NCI-H774 (cell line): ENCODE data around the gene DYNLT1.
"Not testable (repeated sequence)": the region's sequence is repeated elsewhere in the genome, so short reads cannot be mapped to it uniquely, and the experiment has no call there.

Experiments used
- DNase-seq: peaks from one replicate; lab custom pipeline; 2025; lab: John Stamatoyannopoulos, UW

DYNLT1 gene

DNA sequence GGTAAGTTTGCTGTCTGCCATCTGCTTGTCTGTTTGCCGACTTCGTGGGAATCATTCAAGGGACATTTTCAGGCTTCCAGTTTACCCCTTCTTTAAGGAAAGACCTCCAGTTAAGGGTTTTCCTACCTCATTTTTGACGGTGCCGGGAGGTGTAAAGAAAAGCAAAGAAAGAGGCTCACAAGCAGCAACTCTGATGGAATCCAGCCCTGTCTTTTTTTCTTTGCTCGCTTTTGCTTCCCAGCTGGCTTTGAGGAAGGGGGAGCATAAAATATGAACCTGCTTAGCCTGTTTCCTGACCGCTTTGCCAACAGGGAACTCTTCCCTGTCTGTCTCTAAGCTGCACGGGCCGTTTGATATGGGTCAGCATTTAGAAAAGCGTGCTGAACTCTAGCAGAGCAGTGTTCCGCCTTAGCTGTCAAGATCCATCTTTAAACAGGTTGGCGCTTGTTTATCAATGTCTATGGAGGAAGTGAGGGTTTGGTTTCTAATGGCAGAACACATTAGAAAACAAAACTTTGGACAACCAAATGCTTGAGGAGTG lies 19.2 kb upstream of the DYNLT1 start:
- DNase-seq, result peak; percentile 25

DNA sequence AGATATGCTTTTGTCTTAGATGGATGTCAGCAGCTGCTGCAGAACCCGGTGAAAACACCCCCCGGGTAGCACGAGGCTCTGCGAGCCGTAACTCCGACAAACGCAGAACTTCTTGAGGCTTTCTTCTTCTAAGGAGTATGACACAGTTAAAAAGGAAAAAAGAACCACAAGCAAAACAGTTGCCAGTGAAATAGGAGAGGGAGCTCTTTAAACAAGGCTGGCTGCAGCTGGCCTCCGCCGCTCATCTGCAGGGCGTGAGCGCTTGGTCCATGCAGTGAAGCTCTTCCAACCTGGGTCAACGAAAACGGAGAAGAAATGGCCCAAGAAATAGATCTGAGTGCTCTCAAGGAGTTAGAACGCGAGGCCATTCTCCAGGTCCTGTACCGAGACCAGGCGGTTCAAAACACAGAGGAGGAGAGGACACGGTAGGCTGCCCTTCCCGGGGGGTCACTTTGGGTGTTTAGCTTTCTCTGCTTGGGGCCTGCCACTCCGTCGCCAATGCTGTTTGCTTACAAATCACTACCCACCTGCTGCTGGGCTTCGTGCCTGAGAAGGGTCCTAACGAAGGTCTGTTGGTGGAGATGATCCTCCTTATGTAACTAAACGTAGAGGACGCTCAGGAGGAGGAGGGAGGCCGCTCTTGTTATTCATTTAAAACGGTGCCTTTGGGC lies 18.5 kb upstream of the DYNLT1 start:
- no peak for DNase-seq

DNA sequence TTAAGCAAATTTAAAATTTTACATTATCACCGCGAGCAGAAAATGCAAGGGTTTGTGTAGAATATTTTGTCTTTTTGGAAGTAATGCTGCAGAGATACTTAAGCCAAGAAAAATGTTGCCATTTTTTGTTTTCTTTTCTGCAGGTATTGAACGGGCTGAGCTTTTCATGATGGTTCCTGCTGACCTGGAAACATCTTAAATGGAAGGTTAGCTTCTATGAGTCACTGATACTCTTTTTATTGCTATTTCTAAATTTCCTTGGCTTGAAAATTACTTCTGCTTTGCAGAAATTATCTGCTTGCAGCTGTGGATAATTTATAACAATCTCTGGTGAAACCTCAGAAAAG lies 18.0 kb upstream of the DYNLT1 start:
- DNase-seq, result no peak

DNA sequence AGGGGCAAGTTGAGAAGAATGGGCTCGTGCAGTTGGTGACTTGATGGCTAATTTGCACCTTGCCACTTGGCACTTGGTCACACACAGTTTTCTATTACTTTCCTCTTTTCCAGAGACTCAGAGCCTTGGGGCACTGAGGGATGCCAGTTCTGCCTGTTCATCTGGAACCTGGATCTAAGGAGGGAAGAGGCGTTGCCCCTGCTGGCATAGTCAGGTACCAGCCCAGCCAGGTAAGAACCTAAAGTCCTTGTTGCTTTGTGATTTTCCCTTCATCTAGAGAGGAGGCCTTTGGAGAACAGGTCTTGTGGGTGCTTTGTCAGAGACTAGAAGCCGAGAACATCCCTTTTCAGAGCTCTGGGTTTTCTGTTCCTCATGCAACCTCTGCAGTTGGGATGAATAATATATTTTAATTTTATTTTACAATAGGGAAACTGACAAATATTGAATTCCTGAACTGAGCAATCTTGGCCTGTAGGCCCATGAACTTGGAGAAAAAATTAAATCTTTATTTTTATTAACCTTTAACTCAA lies 16.7 kb upstream of the DYNLT1 start:
- DNase-seq, result no peak

DNA sequence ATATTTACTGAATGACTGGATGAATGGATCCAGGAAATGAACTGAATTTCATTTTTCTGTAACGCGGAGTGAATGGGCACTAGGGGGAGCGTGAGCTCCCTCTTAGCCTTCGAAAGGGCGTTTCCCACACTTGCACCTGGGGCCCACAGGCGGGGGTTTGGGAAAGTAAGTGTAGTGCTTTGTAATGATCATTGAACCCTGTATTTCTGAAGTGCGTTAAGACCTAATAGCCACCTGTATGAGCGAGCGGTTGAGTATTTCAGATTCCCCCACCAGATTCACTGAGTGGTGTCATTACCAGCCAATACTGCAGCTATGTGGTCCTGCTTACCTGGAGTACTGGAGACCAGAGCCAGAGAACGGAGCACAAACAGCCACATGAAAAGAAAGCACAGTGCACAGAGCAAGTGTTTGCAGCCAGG lies 15.8 kb upstream of the DYNLT1 start:
- DNase-seq, result peak; percentile 80

GRCh38 chr6:158656986-158657385 lies 12.4 kb upstream of the DYNLT1 start:
- DNase-seq, result not testable (repeated sequence)

- peak; percentile 70 for DNase-seq
Observed at GRCh38 chr6:158655569-158656450, 11.3 kb upstream of the DYNLT1 start.

DNA sequence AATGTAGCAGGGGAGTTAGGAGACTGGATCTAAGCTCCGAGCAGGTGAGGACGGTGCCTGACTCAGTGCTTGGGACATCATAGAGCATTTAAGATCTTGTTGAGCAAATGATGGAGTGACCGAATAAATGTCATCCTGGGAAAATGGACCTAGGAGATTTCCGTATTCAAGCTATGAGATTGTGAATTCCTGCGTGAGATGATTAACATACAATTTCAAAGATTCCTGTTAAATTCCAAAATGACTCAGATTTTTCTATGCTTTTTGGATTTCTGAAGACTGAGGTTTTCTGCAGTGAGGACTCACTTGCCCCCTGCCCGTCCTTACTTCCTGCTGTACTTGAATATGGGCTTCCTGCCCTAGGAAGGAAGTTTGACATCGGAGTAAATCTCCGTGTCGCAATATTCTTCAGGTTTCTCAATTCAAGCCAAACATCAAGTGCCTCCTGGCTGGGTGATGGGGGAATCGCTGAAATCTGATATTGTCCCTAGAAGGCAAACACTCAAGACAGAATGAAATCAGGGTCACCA lies 10.5 kb upstream of the DYNLT1 start:
- no peak for DNase-seq

DNA sequence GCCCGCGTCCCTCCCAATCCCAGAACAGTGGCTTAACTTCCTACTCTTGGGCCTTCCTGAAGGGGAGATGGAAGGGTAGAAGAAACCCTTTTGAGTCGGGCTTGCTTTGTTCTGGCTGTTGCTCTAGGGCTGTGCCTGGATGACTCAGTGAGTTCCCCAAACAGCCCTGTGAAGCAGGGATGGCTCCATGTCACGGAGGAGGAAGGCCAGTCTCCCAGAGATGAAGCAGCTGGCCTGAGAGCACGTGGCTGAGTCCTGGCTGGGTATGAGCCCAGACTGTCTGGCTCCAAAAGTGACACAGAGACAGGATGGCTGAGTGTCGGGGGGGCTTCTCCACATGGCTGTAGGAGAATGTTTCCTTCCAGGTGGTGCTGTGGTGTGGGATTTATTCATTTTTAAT lies 10.0 kb upstream of the DYNLT1 start:
- DNase-seq, result no peak

DNA sequence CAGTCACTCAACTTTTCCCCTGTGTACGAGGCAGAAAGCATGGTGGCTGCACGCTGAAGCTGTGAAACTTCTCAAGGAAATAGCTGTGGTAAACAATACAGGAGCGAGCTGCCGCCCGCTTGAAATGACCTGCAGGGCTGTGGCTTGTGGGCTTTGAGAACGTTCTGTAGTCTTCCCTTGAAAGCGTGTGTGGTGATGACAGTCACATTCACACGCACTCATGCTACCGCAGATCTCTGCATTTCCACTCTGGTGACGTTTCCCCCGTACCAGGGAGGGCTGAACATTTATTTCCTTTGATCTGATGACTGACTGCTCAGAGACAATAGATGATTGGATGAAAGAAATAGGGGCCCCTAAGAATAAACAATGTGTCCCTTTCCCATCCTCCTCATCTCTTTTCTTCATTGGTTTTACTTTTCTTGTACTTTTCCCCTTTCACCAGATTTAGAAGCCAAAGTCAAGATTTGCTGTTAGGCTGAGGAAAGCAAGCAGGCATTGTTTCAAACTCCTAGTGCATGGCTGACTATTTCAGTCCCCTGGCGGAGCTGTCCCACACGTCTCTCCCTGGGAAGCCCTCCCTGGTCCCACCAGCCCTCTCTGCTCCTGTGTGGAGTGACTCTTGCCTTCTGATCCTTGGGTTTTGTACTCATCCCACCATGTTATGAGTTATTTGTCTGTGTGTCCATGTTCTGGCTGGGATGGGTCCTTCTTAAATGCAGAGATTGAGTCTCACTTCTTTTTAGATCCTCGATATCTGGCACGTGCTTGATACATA lies 9.2 kb upstream of the DYNLT1 start:
- no peak for DNase-seq

- DNase-seq, result not testable (repeated sequence)
Observed at GRCh38 chr6:158651981-158652737, 7.6 kb upstream of the DYNLT1 start.

- DNase-seq, result no peak
Observed at GRCh38 chr6:158649289-158650143, 5.0 kb upstream of the DYNLT1 start, which contains the start of gene SYTL3. SYTL3 (plus strand) TSS chr6:158650054; CDS start chr6:158663269, 13,215 bp downstream.

- no peak for DNase-seq
Observed at GRCh38 chr6:158648682-158649131, 4.2 kb upstream of the DYNLT1 start.

DNA sequence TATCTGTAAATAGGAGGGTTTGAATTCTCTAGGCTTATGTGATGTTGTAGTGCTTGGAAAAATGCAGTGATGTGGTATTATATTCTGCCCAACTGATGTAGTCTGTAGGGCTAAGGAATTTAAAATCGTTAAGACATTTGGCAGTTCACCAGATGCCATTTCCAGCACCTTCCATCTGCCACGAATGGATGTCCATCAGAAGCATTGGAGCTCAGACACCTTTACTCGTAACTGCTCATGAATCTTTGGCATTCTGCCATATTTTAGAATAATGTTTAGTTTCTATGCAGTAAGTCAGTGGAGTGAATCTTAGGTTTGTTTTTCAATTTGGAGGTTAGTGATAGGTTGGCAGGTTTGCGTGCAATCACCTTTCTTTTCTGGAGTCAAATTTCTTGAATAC lies 3.0 kb upstream of the DYNLT1 start:
- DNase-seq, result no peak

DNA sequence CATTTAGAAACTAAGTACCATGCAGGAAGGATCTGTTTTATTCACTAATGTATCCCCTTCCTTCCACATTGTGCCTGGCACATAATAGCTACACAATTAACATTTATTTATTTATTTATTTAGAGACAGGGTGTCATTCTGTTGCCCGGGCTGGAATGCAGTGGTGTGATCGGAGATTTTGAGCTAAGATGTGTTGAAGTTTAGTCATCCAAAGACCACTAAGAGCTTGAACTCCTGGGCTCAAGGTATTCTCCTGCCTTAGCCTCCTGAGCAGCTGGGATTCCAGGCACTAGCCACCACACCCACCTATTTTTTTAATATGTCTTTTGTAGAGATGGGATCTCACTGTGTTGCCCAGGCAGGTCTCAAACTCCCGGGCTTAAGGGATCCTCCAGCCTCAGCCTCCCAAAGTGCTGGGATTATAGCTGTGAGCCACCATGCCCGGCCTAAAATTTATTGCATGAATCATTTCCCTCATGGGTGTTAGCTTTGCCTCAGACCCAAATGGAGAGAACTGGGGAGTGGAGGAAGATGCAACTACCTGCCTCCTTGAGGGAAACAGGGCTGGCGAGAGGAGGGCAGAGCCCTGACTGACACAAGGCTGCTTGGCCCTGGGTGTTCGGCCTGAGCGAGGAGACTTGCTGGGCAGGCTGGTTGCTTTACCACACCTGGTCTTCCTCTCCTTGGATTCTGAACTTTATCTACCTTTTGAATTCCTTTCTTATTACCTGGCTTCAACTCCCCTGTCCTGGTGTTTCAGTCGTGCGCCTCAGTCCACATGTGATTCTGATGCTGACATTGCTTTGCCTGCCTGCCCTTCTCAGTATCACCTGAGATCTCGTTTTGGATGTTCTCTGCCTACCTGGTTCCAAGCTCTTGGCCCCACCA lies 1.7 kb upstream of the DYNLT1 start:
- no peak for DNase-seq

DNA sequence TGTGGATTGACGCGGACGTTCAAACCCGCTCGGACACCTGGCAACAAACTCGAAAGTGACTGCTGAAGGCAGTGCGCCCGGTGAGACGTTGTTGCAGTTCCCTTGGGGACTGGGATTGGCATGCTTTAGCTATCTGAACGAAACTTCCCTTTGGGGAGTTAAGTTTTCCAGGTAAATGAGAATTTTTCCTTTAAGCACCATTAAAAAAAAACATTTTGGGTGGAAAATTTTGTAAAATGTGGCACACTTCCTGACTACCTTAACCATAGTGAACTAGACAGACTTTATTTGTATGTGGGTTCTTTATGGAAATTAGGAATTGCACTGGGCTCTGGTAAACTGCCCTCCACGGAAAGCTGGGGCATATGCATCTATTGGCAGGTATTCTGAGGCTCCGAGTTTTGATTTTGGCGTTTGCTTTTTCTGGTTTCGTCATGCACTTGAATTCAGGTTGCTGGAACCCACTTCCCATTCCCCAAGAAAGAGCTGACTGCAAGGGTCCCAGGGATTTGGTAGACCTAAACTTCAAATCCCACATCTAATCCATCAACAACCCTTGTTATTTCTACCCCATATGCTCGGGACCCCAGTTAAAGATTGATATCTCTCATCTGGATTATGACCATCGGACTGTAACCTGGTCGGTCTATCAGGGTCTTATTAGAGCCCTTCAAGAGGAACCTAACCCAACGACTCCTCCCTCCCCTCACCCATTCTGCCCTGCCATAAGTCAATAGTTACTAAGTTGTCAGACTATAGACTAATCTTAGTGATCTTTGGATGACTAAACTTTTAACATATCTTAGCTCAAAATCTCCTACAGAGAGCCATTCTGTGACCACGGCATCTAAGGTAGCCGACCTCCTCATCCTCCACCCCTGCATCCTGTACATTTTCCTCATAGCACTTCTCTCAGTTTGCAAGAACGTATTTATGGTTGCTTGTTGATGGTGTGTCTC lies 800 bp upstream of the DYNLT1 start:
- no peak for DNase-seq

- DNase-seq, result no peak
Observed at GRCh38 chr6:158643836-158644230, 710 bp downstream of the DYNLT1 start.

DNA sequence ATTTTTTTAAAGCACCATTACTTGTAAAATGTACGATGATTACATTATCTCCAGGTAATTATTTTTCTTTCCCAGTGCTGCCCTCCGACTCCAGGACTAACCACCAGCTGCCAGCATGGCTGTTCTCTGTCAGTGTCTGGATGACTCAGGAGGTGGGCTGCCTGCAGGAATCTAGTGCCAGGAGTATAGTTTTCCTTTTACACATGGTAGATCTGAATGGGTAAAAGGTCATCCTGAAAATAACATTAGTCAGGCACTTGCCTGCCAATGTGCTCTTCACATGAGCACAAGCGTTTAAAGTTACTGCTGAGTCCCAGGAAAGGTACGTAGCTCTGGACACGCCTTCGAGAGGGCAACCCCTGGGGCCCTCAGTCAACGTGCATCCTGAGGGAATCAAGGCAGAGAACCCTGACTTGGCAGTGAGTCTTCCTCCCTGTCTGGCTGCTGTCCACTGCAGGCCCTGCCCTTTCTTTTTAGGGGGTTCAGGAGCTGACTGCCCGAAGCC lies 2.4 kb downstream of the DYNLT1 start:
- DNase-seq, result no peak
